Measurements from ENCODE around the gene JARID2. TPM values are rescaled to one million over a fixed set of nuclear protein-coding genes. Genes with fewer than 3 reads are reported as not detected.

Gene JARID2
- total RNA-seq, 4 donors from 2014 or later, result 20.0 to 29.4 (median 23.9) TPM

- TF ChIP-seq CTCF (IDR thresholded peaks at IDR 0.05), result no peak
- TF ChIP-seq POLR2A (IDR thresholded peaks at IDR 0.05), result no peak
- no peak for TF ChIP-seq POLR2AphosphoS5 (IDR thresholded peaks at IDR 0.05)
- no peak for TF ChIP-seq EP300 (IDR thresholded peaks at IDR 0.05)
- DNase-seq (ENCODE audit: low spot score in 2 of 2), result no peak
- 91% methylated on average over 4 of the region's 4 CpGs for WGBS
- Histone ChIP-seq H3K36me3 (no peaks in the 10 kb centered on the region), H3K4me1 (peaks cover 14% of the 10 kb centered on the region), H3K27ac (no peak overlapping the region), H3K27me3 (no peaks in the 10 kb centered on the region), H3K4me3 (no peak overlapping the region), H3K9me3 (no peaks in the 10 kb centered on the region)
Measured at GRCh38 chr6:15335916-15336315, 90.0 kb downstream of the JARID2 start.

- Histone ChIP-seq H3K4me3 (no peak overlapping the region), H3K9me3 (no peaks in the 10 kb centered on the region), H3K36me3 (no peaks in the 10 kb centered on the region), H3K4me1 (peaks cover 17% of the 10 kb centered on the region), H3K27me3 (no peaks in the 10 kb centered on the region), H3K27ac (no peak overlapping the region)
- DNase-seq (ENCODE audit: low spot score in 2 of 2), result no peak
- TF ChIP-seq CTCF (IDR thresholded peaks at IDR 0.05), result no peak
- TF ChIP-seq POLR2AphosphoS5 (IDR thresholded peaks at IDR 0.05), result no peak
- no peak for TF ChIP-seq POLR2A (IDR thresholded peaks at IDR 0.05)
- TF ChIP-seq EP300 (IDR thresholded peaks at IDR 0.05), result no peak
- WGBS, result 48% methylated on average over 9 of the region's 9 CpGs
Measured at GRCh38 chr6:15336900-15337560, 91.2 kb downstream of the JARID2 start.

GRCh38 chr6:15337582-15337981, 91.7 kb downstream of the JARID2 start:
- no peak for TF ChIP-seq POLR2AphosphoS5 (IDR thresholded peaks at IDR 0.05)
- no peaks in the 10 kb centered on the region for H3K36me3 ChIP-seq
- 93% methylated on average over 3 of the region's 3 CpGs for WGBS
- H3K9me3 ChIP-seq, result no peaks in the 10 kb centered on the region
- no peak overlapping the region for H3K27ac ChIP-seq
- no peak overlapping the region for H3K4me3 ChIP-seq
- peaks cover 17% of the 10 kb centered on the region for H3K4me1 ChIP-seq
- DNase-seq (ENCODE audit: low spot score in 2 of 2), result no peak
- no peaks in the 10 kb centered on the region for H3K27me3 ChIP-seq

GRCh38 chr6:15338476-15338875, 92.6 kb downstream of the JARID2 start:
- H3K27ac ChIP-seq, result no peak overlapping the region
- H3K4me1 ChIP-seq, result peaks cover 17% of the 10 kb centered on the region
- no peak overlapping the region for H3K4me3 ChIP-seq
- no peaks in the 10 kb centered on the region for H3K9me3 ChIP-seq
- DNase-seq (ENCODE audit: low spot score in 2 of 2), result no peak
- H3K36me3 ChIP-seq, result no peaks in the 10 kb centered on the region
- WGBS, result 100% methylated on average over 1 of the region's 1 CpG
- no peak for TF ChIP-seq EP300 (IDR thresholded peaks at IDR 0.05)
- TF ChIP-seq POLR2A (IDR thresholded peaks at IDR 0.05), result no peak
- TF ChIP-seq CTCF (IDR thresholded peaks at IDR 0.05), result no peak
- TF ChIP-seq POLR2AphosphoS5 (IDR thresholded peaks at IDR 0.05), result no peak
- H3K27me3 ChIP-seq, result no peaks in the 10 kb centered on the region

GRCh38 chr6:15339081-15339480, 93.2 kb downstream of the JARID2 start:
- Histone ChIP-seq H3K4me1 (peaks cover 17% of the 10 kb centered on the region), H3K4me3 (no peak overlapping the region), H3K27me3 (no peaks in the 10 kb centered on the region), H3K36me3 (no peaks in the 10 kb centered on the region), H3K9me3 (no peaks in the 10 kb centered on the region), H3K27ac (no peak overlapping the region)
- TF ChIP-seq EP300 (IDR thresholded peaks at IDR 0.05) (no peak), POLR2AphosphoS5 (IDR thresholded peaks at IDR 0.05) (no peak), CTCF (IDR thresholded peaks at IDR 0.05) (no peak), POLR2A (IDR thresholded peaks at IDR 0.05) (no peak)
- WGBS, result 93% methylated on average over 4 of the region's 4 CpGs
- no peak for DNase-seq (ENCODE audit: low spot score in 2 of 2)

Data from suprapubic skin (tissue), 4 donors.